ENCODE data around the gene PCDH15.
"Not testable (repeated sequence)": the region's sequence is repeated elsewhere in the genome, so short reads cannot be mapped to it uniquely, and the experiment has no call there.

Gene PCDH15

DNA sequence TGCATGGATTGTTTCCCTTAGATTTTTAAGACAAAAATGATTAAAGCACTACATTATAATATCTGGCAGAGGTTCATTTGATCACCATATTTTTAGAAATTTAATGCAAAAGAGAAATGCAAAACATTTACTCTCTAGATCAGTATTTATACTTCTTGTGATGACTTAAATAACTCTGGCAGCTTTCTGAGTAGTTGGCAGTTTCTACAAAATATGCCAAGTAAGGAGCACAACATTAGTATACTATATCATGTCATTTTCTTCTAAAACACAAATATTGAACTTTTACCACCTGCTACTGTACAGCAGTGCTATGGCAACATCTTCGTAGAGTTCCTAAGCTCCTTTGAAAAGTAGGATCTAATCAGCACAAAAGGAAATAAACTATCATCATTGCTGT lies 275.2 kb downstream of the PCDH15 start:
- Histone ChIP-seq H3K27me3 (ENCODE audit: low read length) (no peaks in the 10 kb centered on the region), H3K9ac (ENCODE audit: low read length) (no peak overlapping the region), H3F3A (ENCODE audit: insufficient read depth) (no peaks in the 10 kb centered on the region), H3K4me2 (ENCODE audit: low read depth, low read length, poor library complexity, severe bottlenecking) (no peak overlapping the region), H4K20me1 (ENCODE audit: low read depth, low read length) (no peaks in the 10 kb centered on the region), H3K9me3 (ENCODE audit: insufficient read depth, low read length) (no peaks in the 10 kb centered on the region), H2AFZ (ENCODE audit: low read depth, low read length, severe bottlenecking) (no peak overlapping the region), H3K79me2 (ENCODE audit: insufficient read depth, low read length) (no peaks in the 10 kb centered on the region), H3K9me2 (replicated peaks; ENCODE audit: insufficient read depth, low read length) (no peaks in the 10 kb centered on the region), H3K36me3 (ENCODE audit: low read length) (no peaks in the 10 kb centered on the region), H3K4me3 (ENCODE audit: insufficient read depth, low read length, poor library complexity, severe bottlenecking) (no peak overlapping the region), H3K27ac (ENCODE audit: low read depth, low read length) (no peak overlapping the region)
- TF ChIP-seq, protein P1, sequence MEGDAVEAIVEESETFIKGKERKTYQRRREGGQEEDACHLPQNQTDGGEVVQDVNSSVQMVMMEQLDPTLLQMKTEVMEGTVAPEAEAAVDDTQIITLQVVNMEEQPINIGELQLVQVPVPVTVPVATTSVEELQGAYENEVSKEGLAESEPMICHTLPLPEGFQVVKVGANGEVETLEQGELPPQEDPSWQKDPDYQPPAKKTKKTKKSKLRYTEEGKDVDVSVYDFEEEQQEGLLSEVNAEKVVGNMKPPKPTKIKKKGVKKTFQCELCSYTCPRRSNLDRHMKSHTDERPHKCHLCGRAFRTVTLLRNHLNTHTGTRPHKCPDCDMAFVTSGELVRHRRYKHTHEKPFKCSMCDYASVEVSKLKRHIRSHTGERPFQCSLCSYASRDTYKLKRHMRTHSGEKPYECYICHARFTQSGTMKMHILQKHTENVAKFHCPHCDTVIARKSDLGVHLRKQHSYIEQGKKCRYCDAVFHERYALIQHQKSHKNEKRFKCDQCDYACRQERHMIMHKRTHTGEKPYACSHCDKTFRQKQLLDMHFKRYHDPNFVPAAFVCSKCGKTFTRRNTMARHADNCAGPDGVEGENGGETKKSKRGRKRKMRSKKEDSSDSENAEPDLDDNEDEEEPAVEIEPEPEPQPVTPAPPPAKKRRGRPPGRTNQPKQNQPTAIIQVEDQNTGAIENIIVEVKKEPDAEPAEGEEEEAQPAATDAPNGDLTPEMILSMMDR (IDR thresholded peaks at IDR 0.05; ENCODE audit: insufficient read depth, low read length, poor library complexity, severe bottlenecking), result no peak
- TF ChIP-seq EZH2phosphoT487 (conservative IDR thresholded peaks at IDR 0.05; ENCODE audit: low read length), result no peak

DNA sequence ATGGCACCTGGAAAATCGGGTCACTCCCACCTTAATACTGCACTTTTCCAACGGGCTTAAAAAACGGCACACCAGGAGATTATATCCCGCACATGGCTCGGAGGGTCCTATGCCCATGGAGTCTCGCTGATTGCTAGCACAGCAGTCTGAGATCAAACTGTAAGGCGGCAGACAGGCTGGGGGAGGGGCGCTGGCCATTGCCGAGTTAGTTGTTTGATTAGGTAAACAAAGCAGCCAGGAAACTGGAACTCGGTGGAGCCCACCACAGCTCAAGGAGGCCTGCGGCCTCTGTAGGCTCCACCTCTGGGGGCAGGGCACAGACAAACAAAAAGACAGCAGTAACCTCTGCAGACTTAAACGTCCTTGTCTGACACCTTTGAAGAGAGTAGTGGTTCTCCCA lies 285.8 kb downstream of the PCDH15 start:
- not testable (repeated sequence) for H3K27ac ChIP-seq (ENCODE audit: low read depth, low read length); H3K36me3 ChIP-seq (ENCODE audit: low read length); H2AFZ ChIP-seq (ENCODE audit: low read depth, low read length, severe bottlenecking); H3F3A ChIP-seq (ENCODE audit: insufficient read depth); H3K9me3 ChIP-seq (ENCODE audit: insufficient read depth, low read length); H4K20me1 ChIP-seq (ENCODE audit: low read depth, low read length); H3K9me2 ChIP-seq (replicated peaks; ENCODE audit: insufficient read depth, low read length); H3K4me3 ChIP-seq (ENCODE audit: insufficient read depth, low read length, poor library complexity, severe bottlenecking); H3K79me2 ChIP-seq (ENCODE audit: insufficient read depth, low read length); H3K4me2 ChIP-seq (ENCODE audit: low read depth, low read length, poor library complexity, severe bottlenecking); H3K9ac ChIP-seq (ENCODE audit: low read length); H3K27me3 ChIP-seq (ENCODE audit: low read length)

DNA sequence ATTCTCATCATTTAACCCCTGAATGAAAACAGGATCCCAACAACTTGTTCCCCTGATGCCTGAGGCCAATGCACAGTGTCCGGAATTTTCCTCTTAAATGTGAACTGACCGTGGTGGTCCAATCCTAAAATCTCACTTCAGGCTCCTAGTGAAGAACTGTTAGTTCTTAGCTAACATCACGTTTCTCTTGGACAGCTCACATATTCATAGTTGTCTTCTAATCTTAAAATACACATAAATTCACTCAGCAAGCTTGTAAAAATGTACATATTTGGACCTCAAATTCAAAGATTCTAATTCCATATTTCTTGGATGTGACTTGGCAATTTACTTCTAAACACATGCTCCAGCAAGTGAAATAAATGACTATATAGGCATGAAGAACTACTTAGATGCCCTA lies 297.2 kb downstream of the PCDH15 start:
- no peaks in the 10 kb centered on the region for H3K36me3 ChIP-seq (ENCODE audit: low read length)
- no peak overlapping the region for H3K4me3 ChIP-seq (ENCODE audit: insufficient read depth, low read length, poor library complexity, severe bottlenecking)
- H3K27me3 ChIP-seq (ENCODE audit: low read length), result no peaks in the 10 kb centered on the region
- H3K9ac ChIP-seq (ENCODE audit: low read length), result no peak overlapping the region
- H3K9me2 ChIP-seq (replicated peaks; ENCODE audit: insufficient read depth, low read length), result no peaks in the 10 kb centered on the region
- no peaks in the 10 kb centered on the region for H4K20me1 ChIP-seq (ENCODE audit: low read depth, low read length)
- no peak overlapping the region for H2AFZ ChIP-seq (ENCODE audit: low read depth, low read length, severe bottlenecking)
- no peak overlapping the region for H3K27ac ChIP-seq (ENCODE audit: low read depth, low read length)
- no peak overlapping the region for H3K4me2 ChIP-seq (ENCODE audit: low read depth, low read length, poor library complexity, severe bottlenecking)
- TF ChIP-seq, protein P1 (IDR thresholded peaks at IDR 0.05; ENCODE audit: insufficient read depth, low read length, poor library complexity, severe bottlenecking), result no peak
- no peak for TF ChIP-seq EZH2phosphoT487 (conservative IDR thresholded peaks at IDR 0.05; ENCODE audit: low read length)
- H3K79me2 ChIP-seq (ENCODE audit: insufficient read depth, low read length), result no peaks in the 10 kb centered on the region
- no peaks in the 10 kb centered on the region for H3K9me3 ChIP-seq (ENCODE audit: insufficient read depth, low read length)
- H3F3A ChIP-seq (ENCODE audit: insufficient read depth), result no peaks in the 10 kb centered on the region

DNA sequence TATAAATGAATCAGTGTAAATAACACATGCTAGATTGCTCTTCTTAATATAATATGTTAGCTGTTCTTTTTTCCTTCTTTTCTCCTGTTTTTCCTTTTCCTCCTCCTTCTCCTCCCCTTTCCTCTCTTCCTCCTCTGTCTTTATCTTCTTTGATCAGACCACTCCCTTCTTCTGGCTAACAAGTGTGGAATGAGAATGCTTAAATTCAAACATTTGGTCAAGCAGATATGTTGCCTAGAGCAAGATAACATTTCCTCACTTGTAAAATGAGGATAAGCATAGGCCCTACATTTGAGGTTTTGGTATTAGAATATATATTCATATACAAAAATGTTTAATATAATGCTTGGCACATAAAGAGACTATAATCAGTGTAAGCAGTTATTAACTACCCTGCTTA lies 299.1 kb downstream of the PCDH15 start:
- Histone ChIP-seq H3K27me3 (ENCODE audit: low read length) (no peaks in the 10 kb centered on the region), H3K4me2 (ENCODE audit: low read depth, low read length, poor library complexity, severe bottlenecking) (no peak overlapping the region), H3K36me3 (ENCODE audit: low read length) (no peaks in the 10 kb centered on the region), H3F3A (ENCODE audit: insufficient read depth) (no peaks in the 10 kb centered on the region), H3K4me3 (ENCODE audit: insufficient read depth, low read length, poor library complexity, severe bottlenecking) (no peak overlapping the region), H2AFZ (ENCODE audit: low read depth, low read length, severe bottlenecking) (no peak overlapping the region), H3K79me2 (ENCODE audit: insufficient read depth, low read length) (no peaks in the 10 kb centered on the region), H4K20me1 (ENCODE audit: low read depth, low read length) (no peaks in the 10 kb centered on the region), H3K9ac (ENCODE audit: low read length) (no peak overlapping the region), H3K9me2 (replicated peaks; ENCODE audit: insufficient read depth, low read length) (no peaks in the 10 kb centered on the region), H3K27ac (ENCODE audit: low read depth, low read length) (no peak overlapping the region), H3K9me3 (ENCODE audit: insufficient read depth, low read length) (no peaks in the 10 kb centered on the region)
- no peak for TF ChIP-seq EZH2phosphoT487 (conservative IDR thresholded peaks at IDR 0.05; ENCODE audit: low read length)
- TF ChIP-seq, protein P1 (IDR thresholded peaks at IDR 0.05; ENCODE audit: insufficient read depth, low read length, poor library complexity, severe bottlenecking), result no peak
